ENCODE data around the gene DNAAF5. TPM values are rescaled to one million over a fixed set of nuclear protein-coding genes. Genes with fewer than 3 reads are reported as not detected.
"Not testable (repeated sequence)": the region's sequence is repeated elsewhere in the genome, so short reads cannot be mapped to it uniquely, and the experiment has no call there.

Gene DNAAF5
- total and polyA plus RNA-seq, 2 experiments from 2014 or later: 19.0 to 23.5 TPM

DNA sequence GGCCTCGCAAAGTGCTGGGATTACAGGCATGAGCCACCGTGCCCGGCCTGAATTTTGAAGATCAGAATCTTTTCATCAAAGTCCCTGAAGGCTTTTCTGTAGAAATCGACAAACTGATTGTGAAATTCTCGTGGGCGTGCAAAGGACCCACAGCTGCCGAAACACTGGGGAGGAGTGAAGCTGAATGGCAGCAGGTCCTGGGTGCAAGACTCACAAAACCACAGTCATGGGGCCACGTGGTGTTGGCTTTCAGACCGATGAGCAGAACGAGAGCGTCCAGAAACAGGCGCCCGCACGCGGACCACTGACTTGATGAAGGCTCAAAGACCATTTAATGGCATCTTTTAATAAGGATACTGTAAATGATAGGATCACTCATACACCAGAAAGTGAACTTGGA lies 25.3 kb downstream of the DNAAF5 start:
- Histone ChIP-seq H4K20me1 (ENCODE audit: insufficient read depth, poor library complexity, severe bottlenecking) (no peaks in the 10 kb centered on the region), H3K79me2 (peaks cover 5% of the 10 kb centered on the region)

DNA sequence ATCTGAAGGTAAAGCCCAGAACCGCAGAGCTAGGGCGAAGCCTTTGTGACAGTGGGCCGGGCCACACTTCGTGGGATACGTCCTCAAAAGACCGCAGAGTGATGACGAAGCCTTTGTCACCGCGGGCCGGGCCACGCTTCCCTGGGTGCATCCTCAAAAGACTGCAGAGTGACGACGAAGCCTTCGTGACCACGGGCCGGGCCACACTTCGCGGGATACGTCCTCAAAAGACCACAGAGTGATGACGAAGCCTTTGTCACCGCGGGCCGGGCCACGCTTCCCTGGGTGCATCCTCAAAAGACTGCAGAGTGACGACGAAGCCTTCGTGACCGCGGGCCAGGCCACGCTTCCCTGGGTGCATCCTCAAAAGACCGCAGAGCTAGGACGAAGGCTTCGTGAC lies 25.8 kb downstream of the DNAAF5 start:
- H3K36me3 ChIP-seq (replicated peaks; ENCODE audit: insufficient read depth, low read depth); H3K9me2 ChIP-seq (replicated peaks; ENCODE audit: insufficient read depth); H3K79me2 ChIP-seq; H3K4me1 ChIP-seq (ENCODE audit: insufficient read depth); H2AFZ ChIP-seq; H3K27ac ChIP-seq; H3K4me2 ChIP-seq; H3K4me3 ChIP-seq; DNase-seq (ENCODE audit: low spot score); H3K9me3 ChIP-seq (ENCODE audit: low read depth); H3K27me3 ChIP-seq; H4K20me1 ChIP-seq (ENCODE audit: insufficient read depth, poor library complexity, severe bottlenecking): not testable (repeated sequence)
- WGBS (ENCODE audit: low lambda C conversion rate, missing lambda C conversion rate): 96% methylated on average over 33 of the region's 33 CpGs

More for the DNA sequence above, 25.3 kb downstream of the DNAAF5 start:
- Histone ChIP-seq H3K4me3 (no peak overlapping the region), H3K27ac (no peak overlapping the region), H3K9me3 (ENCODE audit: low read depth) (no peaks in the 10 kb centered on the region), H2AFZ (no peak overlapping the region), H3K4me1 (ENCODE audit: insufficient read depth) (no peaks in the 10 kb centered on the region), H3K27me3 (no peaks in the 10 kb centered on the region), H3K4me2 (no peak overlapping the region), H3K36me3 (replicated peaks; ENCODE audit: insufficient read depth, low read depth) (no peaks in the 10 kb centered on the region), H3K9me2 (replicated peaks; ENCODE audit: insufficient read depth) (no peaks in the 10 kb centered on the region)
- WGBS (ENCODE audit: low lambda C conversion rate, missing lambda C conversion rate): 92% methylated on average over 15 of the region's 15 CpGs
- DNase-seq (ENCODE audit: low spot score): no peak
- TF ChIP-seq EZH2 (IDR thresholded peaks at IDR 0.05; ENCODE audit: borderline replicate concordance) (no peak), CTCF (IDR thresholded peaks at IDR 0.05; ENCODE audit: poor library complexity) (no peak), EZH2phosphoT487 (IDR thresholded peaks at IDR 0.05; ENCODE audit: low read depth, severe bottlenecking, unreplicated experiment) (no peak)

DNA sequence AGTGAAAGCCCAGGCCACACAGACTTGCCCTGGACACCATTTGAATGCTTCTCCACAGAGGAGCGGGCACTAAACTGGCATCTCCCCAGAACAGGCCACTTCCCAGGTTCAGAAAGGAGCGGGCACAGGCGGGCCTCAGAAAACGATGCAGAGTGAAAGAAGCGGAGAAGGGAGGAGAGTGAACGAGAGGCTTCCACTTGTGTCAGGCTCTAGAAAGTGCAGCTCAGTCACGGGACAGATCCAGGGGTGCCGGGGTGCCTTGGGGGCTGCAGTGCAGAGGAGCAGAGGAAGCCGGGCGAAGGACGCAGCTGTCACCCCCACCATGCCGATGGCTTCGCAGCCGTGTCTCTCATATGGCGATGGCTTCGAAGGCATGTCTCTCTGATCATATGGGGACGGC lies 26.7 kb downstream of the DNAAF5 start:
- 98% methylated on average over 17 of the region's 17 CpGs for WGBS (ENCODE audit: low lambda C conversion rate, missing lambda C conversion rate)
- Histone ChIP-seq H3K9me2 (replicated peaks; ENCODE audit: insufficient read depth) (no peaks in the 10 kb centered on the region), H3K36me3 (replicated peaks; ENCODE audit: insufficient read depth, low read depth) (no peaks in the 10 kb centered on the region), H3K4me2 (no peak overlapping the region), H3K9me3 (ENCODE audit: low read depth) (no peaks in the 10 kb centered on the region), H3K4me3 (no peak overlapping the region), H3K27me3 (no peaks in the 10 kb centered on the region), H3K27ac (no peak overlapping the region), H3K79me2 (no peaks in the 10 kb centered on the region), H4K20me1 (ENCODE audit: insufficient read depth, poor library complexity, severe bottlenecking) (no peaks in the 10 kb centered on the region), H3K4me1 (ENCODE audit: insufficient read depth) (no peaks in the 10 kb centered on the region), H2AFZ (no peak overlapping the region)
- no peak for DNase-seq (ENCODE audit: low spot score)
- no peak for TF ChIP-seq EZH2 (IDR thresholded peaks at IDR 0.05; ENCODE audit: borderline replicate concordance)
- no peak for TF ChIP-seq EZH2phosphoT487 (IDR thresholded peaks at IDR 0.05; ENCODE audit: low read depth, severe bottlenecking, unreplicated experiment)
- no peak for TF ChIP-seq CTCF (IDR thresholded peaks at IDR 0.05; ENCODE audit: poor library complexity)

GRCh38 chr7:754531-755412 lies 28.3 kb downstream of the DNAAF5 start:
- no peak overlapping the region for H3K27ac ChIP-seq
- TF ChIP-seq CTCF (IDR thresholded peaks at IDR 0.05; ENCODE audit: poor library complexity) (no peak), EZH2 (IDR thresholded peaks at IDR 0.05; ENCODE audit: borderline replicate concordance) (no peak)
- H3K79me2 ChIP-seq: no peaks in the 10 kb centered on the region
- H3K36me3 ChIP-seq (replicated peaks; ENCODE audit: insufficient read depth, low read depth): no peaks in the 10 kb centered on the region
- no peak overlapping the region for H3K4me3 ChIP-seq
- H3K4me1 ChIP-seq (ENCODE audit: insufficient read depth): no peaks in the 10 kb centered on the region
- DNase-seq (ENCODE audit: low spot score): no peak
- no peak overlapping the region for H3K4me2 ChIP-seq
- no peaks in the 10 kb centered on the region for H3K27me3 ChIP-seq
- H3K9me2 ChIP-seq (replicated peaks; ENCODE audit: insufficient read depth): no peaks in the 10 kb centered on the region
- 97% methylated on average over 49 of the region's 49 CpGs for WGBS (ENCODE audit: low lambda C conversion rate, missing lambda C conversion rate)
- no peaks in the 10 kb centered on the region for H4K20me1 ChIP-seq (ENCODE audit: insufficient read depth, poor library complexity, severe bottlenecking)
- no peaks in the 10 kb centered on the region for H3K9me3 ChIP-seq (ENCODE audit: low read depth)
- no peak overlapping the region for H2AFZ ChIP-seq
